H9 (cell line): ENCODE results near the gene USP6NL. TPM values are rescaled to one million over a fixed set of nuclear protein-coding genes. Genes with fewer than 3 reads are reported as not detected.
A peak's percentile ranks its signal among the peaks of the same experiment; 100 is the strongest.

Experiments used
- DNase-seq: peaks from one replicate; pipeline ENCODE4 v3.0.0-alpha.2; 2017
- H2AFZ ChIP-seq: one replicate; pipeline ENCODE4 v1.6.1; 2013; ENCODE audit warnings: mild to moderate bottlenecking, low read length, control low read depth, moderate library complexity
- H2AK5ac ChIP-seq: 2 replicates; pipeline ENCODE4 v1.6.1; 2013; ENCODE audit warnings: low read length, control low read depth, mixed read lengths; ENCODE audit not compliant: insufficient read length
- H2BK120ac ChIP-seq: one replicate; pipeline ENCODE4 v1.6.1; 2013; ENCODE audit warnings: low read depth, mild to moderate bottlenecking, low read length, control low read depth, inconsistent platforms; ENCODE audit not compliant: poor library complexity, severe bottlenecking
- H2BK12ac ChIP-seq: 2 replicates; pipeline ENCODE4 v1.6.1; 2013; ENCODE audit warnings: low read length, control low read depth, mixed read lengths, low read depth; ENCODE audit not compliant: insufficient read length
- H2BK15ac ChIP-seq: 2 replicates; pipeline ENCODE4 v1.6.1; 2013; ENCODE audit warnings: low read depth, low read length, control low read depth
- H2BK20ac ChIP-seq: one replicate; pipeline ENCODE4 v1.6.1; 2013; ENCODE audit warnings: low read depth, mild to moderate bottlenecking, low read length, control low read depth, inconsistent platforms; ENCODE audit not compliant: poor library complexity, severe bottlenecking
- H2BK5ac ChIP-seq: 2 replicates; pipeline ENCODE4 v1.6.1; 2013; ENCODE audit warnings: low read length, control low read depth, mixed read lengths; ENCODE audit not compliant: insufficient read length
- H3K14ac ChIP-seq: 2 replicates; pipeline ENCODE4 v1.6.1; 2013; ENCODE audit warnings: low read length, control low read depth; ENCODE audit not compliant: insufficient read depth
- H3K18ac ChIP-seq: 2 replicates; pipeline ENCODE4 v1.6.1; 2013; ENCODE audit warnings: low read depth, mild to moderate bottlenecking, mixed read lengths, low read length, control low read depth; ENCODE audit not compliant: insufficient read length
- H3K23ac ChIP-seq: 2 replicates; pipeline ENCODE4 v1.6.1; 2013; ENCODE audit warnings: low read length, control low read depth, mixed read lengths, low read depth; ENCODE audit not compliant: insufficient read length
- H3K23me2 ChIP-seq: 2 replicates; pipeline ENCODE4 v1.6.1; 2013; ENCODE audit warnings: low read depth, mild to moderate bottlenecking, mixed read lengths, low read length, control low read depth; ENCODE audit not compliant: insufficient read length, poor library complexity, severe bottlenecking
- H3K27ac ChIP-seq: 2 replicates; pipeline ENCODE4 v1.5.1; 2013; ENCODE audit warnings: low read length, control low read depth, mixed read lengths, low read depth; ENCODE audit not compliant: insufficient read length
- H3K27me3 ChIP-seq: 2 replicates; pipeline ENCODE4 v1.6.1; 2013; ENCODE audit warnings: low read length, control low read depth, inconsistent platforms; ENCODE audit not compliant: insufficient read depth
- H3K4ac ChIP-seq: 2 replicates; pipeline ENCODE4 v1.6.1; 2013; ENCODE audit warnings: low read depth, mild to moderate bottlenecking, control low read depth, inconsistent platforms, low read length, moderate library complexity
- H3K4me1 ChIP-seq: 2 replicates; pipeline ENCODE4 v1.6.1; 2013; ENCODE audit warnings: low read length, control low read depth, inconsistent platforms; ENCODE audit not compliant: insufficient read depth
- H3K4me2 ChIP-seq: 2 replicates; pipeline ENCODE4 v1.6.1; 2013; ENCODE audit warnings: low read length, control low read depth, mixed read lengths; ENCODE audit not compliant: insufficient read length, insufficient read depth
- H3K56ac ChIP-seq: 2 replicates; pipeline ENCODE4 v1.6.1; 2013; ENCODE audit warnings: low read depth, mild to moderate bottlenecking, mixed read lengths, low read length, control low read depth; ENCODE audit not compliant: insufficient read length
- H3K79me1 ChIP-seq: 2 replicates; pipeline ENCODE4 v1.6.1; 2013; ENCODE audit warnings: low read depth, mild to moderate bottlenecking, moderate library complexity, low read length, control low read depth, inconsistent platforms; ENCODE audit not compliant: insufficient read depth, poor library complexity, severe bottlenecking
- H3K79me2 ChIP-seq: 2 replicates; pipeline ENCODE4 v1.6.1; 2013; ENCODE audit warnings: low read length, control low read depth, inconsistent platforms; ENCODE audit not compliant: insufficient read depth
- H3K9ac ChIP-seq: 2 replicates; pipeline ENCODE4 v1.6.1; 2013; ENCODE audit warnings: low read length, control low read depth, mixed read lengths; ENCODE audit not compliant: insufficient read length; ENCODE audit errors: extremely low read depth
- H3K9me3 ChIP-seq: one replicate; pipeline ENCODE4 v1.6.1; 2013; ENCODE audit warnings: low read depth, low read length, inconsistent platforms; ENCODE audit not compliant: control insufficient read depth
- H3T11ph ChIP-seq: one replicate; pipeline ENCODE4 v1.6.1; 2013; ENCODE audit warnings: mild to moderate bottlenecking, low read length, control low read depth, inconsistent platforms
- H4K20me1 ChIP-seq: one replicate; pipeline ENCODE4 v1.6.1; 2013; ENCODE audit not compliant: control insufficient read depth, insufficient read length, insufficient read depth
- H4K5ac ChIP-seq: 2 replicates; pipeline ENCODE4 v1.6.1; 2013; ENCODE audit warnings: low read depth, mild to moderate bottlenecking, mixed read lengths, low read length, control low read depth; ENCODE audit not compliant: insufficient read length
- H4K8ac ChIP-seq: replicated peaks from 2 replicates; pipeline ENCODE4 v1.6.1; 2013; ENCODE audit warnings: low read length, control low read depth, mixed read lengths, low read depth; ENCODE audit not compliant: insufficient read length
- H4K91ac ChIP-seq: 2 replicates; pipeline ENCODE4 v1.6.1; 2013; ENCODE audit warnings: low read depth, mild to moderate bottlenecking, moderate library complexity, mixed read lengths, low read length, control low read depth; ENCODE audit not compliant: insufficient read length
- H3K27ac Mint-ChIP-seq, 3 experiments: 2 replicates in 2 of 3; 3 replicates in 1 of 3; pipeline ENCODE4 v1.8.0; 2020 to 2021; ENCODE audit warnings: mixed read lengths in 3 of 3, mild to moderate bottlenecking in 1 of 3, moderate library complexity in 1 of 3
- H3K27me3 Mint-ChIP-seq: 2 replicates; pipeline ENCODE4 v1.8.0; 2021; ENCODE audit warnings: low read depth, mild to moderate bottlenecking, moderate library complexity, mixed read lengths
- H3K36me3 Mint-ChIP-seq, 3 experiments: 2 replicates in 2 of 3; 3 replicates in 1 of 3; pipeline ENCODE4 v1.8.0; 2020 to 2021; ENCODE audit warnings: low read depth in 3 of 3, mixed read lengths in 3 of 3; ENCODE audit not compliant: insufficient read depth in 1 of 3
- H3K4me1 Mint-ChIP-seq, 2 experiments: 2 replicates each; pipeline ENCODE4 v1.8.0; 2020; ENCODE audit warnings: mixed read lengths in 2 of 2
- H3K4me3 Mint-ChIP-seq, 2 experiments: 2 replicates in 1 of 2; 3 replicates in 1 of 2; pipeline ENCODE4 v1.8.0; 2020 to 2021; ENCODE audit warnings: mild to moderate bottlenecking in 2 of 2, mixed read lengths in 2 of 2, moderate library complexity in 1 of 2
- H3K9me3 Mint-ChIP-seq, 2 experiments: 2 replicates in 1 of 2; 3 replicates in 1 of 2; pipeline ENCODE4 v1.8.0; 2020; ENCODE audit warnings: mild to moderate bottlenecking in 2 of 2, mixed read lengths in 2 of 2, moderate library complexity in 1 of 2
- CTCF ChIP-seq: fragments of 200-600 bp; sonication (generic); conservative IDR thresholded peaks from 3 replicates; pipeline ENCODE4 v1.8.0; 2021; ENCODE audit warnings: antibody characterized with exemption, mild to moderate bottlenecking
- WGBS: extraction: QIAGEN DNeasy Blood & Tissue Kit; methylation state at CpG from one replicate; pipeline ENCODE4 v1.1.7; 2013; ENCODE audit warnings: missing lambda C conversion rate, low lambda C conversion rate, mixed read lengths; ENCODE audit not compliant: insufficient read length; ENCODE audit errors: extremely low coverage; 5-methylcytosine and 5-hydroxymethylcytosine counted together
- total RNA-seq: library from RNA; stranded (reverse); gene quantifications from 2 replicates; pipeline ENCODE4 v1.2.1, GENCODE V29; 2021

USP6NL gene
- total RNA-seq, 1 experiment from 2014 or later = 28.3 TPM

- no peak overlapping the region for H2AFZ ChIP-seq
- H2AK5ac ChIP-seq = no peak overlapping the region
- H3K9me3 ChIP-seq = no peaks in the 10 kb centered on the region
- H4K20me1 ChIP-seq = no peaks in the 10 kb centered on the region
- peaks cover 6% of the 10 kb centered on the region; the same call in 1 of the 2 replicates for H3K79me2 ChIP-seq
- H2BK15ac ChIP-seq = no peak overlapping the region
- no peak overlapping the region for H4K91ac ChIP-seq
- H3T11ph ChIP-seq = no peak overlapping the region
- H3K4me1 Mint-ChIP-seq = peaks cover 10 to 12% of the 10 kb centered on the region in 2 experiments; a peak in 3 of 4 replicates
- H3K4me1 ChIP-seq = no peaks in the 10 kb centered on the region
- 0 out of 7 replicates have a peak overlapping the region, but pooled peaks of 1 of the 3 experiments have one; percentile 32 for H3K27ac Mint-ChIP-seq
- no peak for TF ChIP-seq CTCF
- no peak overlapping the region for H3K18ac ChIP-seq
- H3K27ac ChIP-seq = no peak overlapping the region
- WGBS = no CpG with 5 or more reads among the region's 2 CpGs
- peaks cover 3 to 5% of the 10 kb centered on the region in 2 experiments; a peak in 3 of 5 replicates for H3K9me3 Mint-ChIP-seq
- H3K14ac ChIP-seq = no peak overlapping the region
- H3K9ac ChIP-seq = no peak overlapping the region
- no peaks in the 10 kb centered on the region for H3K27me3 ChIP-seq
- no peak overlapping the region for H4K8ac ChIP-seq
- H3K4ac ChIP-seq = no peak overlapping the region
- DNase-seq = no peak
- no peak overlapping the region for H3K4me2 ChIP-seq
- H3K36me3 Mint-ChIP-seq = peaks cover 4 to 16% (median 14%) of the 10 kb centered on the region in 3 experiments; a peak in 6 of 7 replicates
- no peak overlapping the region for H2BK5ac ChIP-seq
- no peaks in the 10 kb centered on the region for H3K79me1 ChIP-seq
- H3K56ac ChIP-seq = no peak overlapping the region
- no peaks in the 10 kb centered on the region for H3K23me2 ChIP-seq
- no peak overlapping the region for H3K23ac ChIP-seq
- H2BK12ac ChIP-seq = no peak overlapping the region
- H2BK120ac ChIP-seq = no peak overlapping the region
- H3K4me3 Mint-ChIP-seq = no peak overlapping the region
- no peaks in the 10 kb centered on the region for H3K27me3 Mint-ChIP-seq
- H4K5ac ChIP-seq = no peak overlapping the region
- H2BK20ac ChIP-seq = no peak overlapping the region
These were observed 47.5 kb downstream of the USP6NL start for GRCh38 chr10:11563936-11564335.
